Measurements from ENCODE around the gene MEGF11.

Gene MEGF11

GRCh38 chr15:66238318-66238717 lies 15.2 kb downstream of the MEGF11 start:
- no peak for DNase-seq

GRCh38 chr15:66237513-66238235 lies 15.9 kb downstream of the MEGF11 start:
- no peak for DNase-seq

- DNase-seq, result no peak
Observed at GRCh38 chr15:66236806-66237375, 16.7 kb downstream of the MEGF11 start.

GRCh38 chr15:66235866-66236265 lies 17.7 kb downstream of the MEGF11 start:
- no peak for DNase-seq

GRCh38 chr15:66234798-66235197 lies 18.8 kb downstream of the MEGF11 start:
- no peak for DNase-seq

GRCh38 chr15:66233487-66234415 lies 19.8 kb downstream of the MEGF11 start:
- DNase-seq, result no peak

GRCh38 chr15:66232267-66232625 lies 21.3 kb downstream of the MEGF11 start:
- DNase-seq, result no peak

GRCh38 chr15:66231394-66232266 lies 21.9 kb downstream of the MEGF11 start:
- no peak for DNase-seq

GRCh38 chr15:66229790-66230465 lies 23.6 kb downstream of the MEGF11 start:
- DNase-seq, result no peak

GRCh38 chr15:66228807-66229735 lies 24.5 kb downstream of the MEGF11 start:
- DNase-seq, result no peak

- DNase-seq, result no peak
Observed at GRCh38 chr15:66226736-66227135, 26.8 kb downstream of the MEGF11 start.

- DNase-seq, result no peak
Observed at GRCh38 chr15:66225656-66226274, 27.8 kb downstream of the MEGF11 start.

- DNase-seq, result no peak
Observed at GRCh38 chr15:66224946-66225345, 28.6 kb downstream of the MEGF11 start.

GRCh38 chr15:66222273-66223198 lies 31.0 kb downstream of the MEGF11 start:
- DNase-seq, result no peak

GRCh38 chr15:66221126-66221525 lies 32.4 kb downstream of the MEGF11 start:
- DNase-seq, result no peak

GRCh38 chr15:66220601-66221000 lies 32.9 kb downstream of the MEGF11 start:
- DNase-seq, result no peak

GRCh38 chr15:66219339-66219738 lies 34.2 kb downstream of the MEGF11 start:
- no peak for DNase-seq

- DNase-seq, result no peak
Observed at GRCh38 chr15:66216806-66217205, 36.7 kb downstream of the MEGF11 start.

GRCh38 chr15:66215811-66216210 lies 37.7 kb downstream of the MEGF11 start:
- no peak for DNase-seq

All from NCI-H2107 (cell line).